Measurements from ENCODE around the gene GFER.

GRCh38 chr16:1941162-1942046 is 42.6 kb upstream of the GFER start:
- TF ChIP-seq EZH2 (IDR thresholded peaks at IDR 0.05; ENCODE audit: insufficient read depth, poor library complexity, severe bottlenecking) (no peak), EZH2phosphoT487 (IDR thresholded peaks at IDR 0.05; ENCODE audit: insufficient read depth, low read depth) (no peak)
